Thoracic aorta (tissue), 2 donors: ENCODE results near the gene DDR2. TPM values are rescaled to one million over a fixed set of nuclear protein-coding genes. Genes with fewer than 3 reads are reported as not detected.

Experiments used
- ATAC-seq: fragments of 150-250 bp; one replicate; pipeline ENCODE4 v1.8.0; 2017; ENCODE audit warnings: low read depth; ENCODE audit not compliant: insufficient number of reproducible peaks, low FRiP score
- DNase-seq: peaks from one replicate; pipeline ENCODE4 v3.0.0-alpha.2; 2020; ENCODE audit warnings: low spot score
- H3K27ac ChIP-seq, 2 donors: fragments of 200-600 bp; sonication (generic); 1 replicate in 1 of 2; 2 replicates in 1 of 2; pipeline ENCODE4 v1.5.1; 2016; ENCODE audit warnings: mild to moderate bottlenecking in 2 of 2, moderate library complexity in 2 of 2
- H3K27me3 ChIP-seq: fragments of 200-600 bp; sonication (generic); replicated peaks from 2 replicates; pipeline ENCODE4 v1.6.0; 2016; ENCODE audit warnings: mild to moderate bottlenecking; ENCODE audit not compliant: insufficient read depth
- H3K36me3 ChIP-seq: fragments of 200-600 bp; sonication (generic); one replicate; pipeline ENCODE4 v1.5.1; 2016
- H3K4me1 ChIP-seq, 2 donors: fragments of 200-600 bp; sonication (generic); 1 replicate in 1 of 2; 2 replicates in 1 of 2; pipeline versions ENCODE4 v1.5.1 to v1.6.0; 2016; ENCODE audit warnings: low read depth in 2 of 2, mild to moderate bottlenecking in 1 of 2; ENCODE audit not compliant: control insufficient read depth in 1 of 2
- H3K4me3 ChIP-seq: fragments of 200-600 bp; sonication (generic); 2 replicates; pipeline ENCODE4 v1.5.1; 2016; ENCODE audit warnings: mild to moderate bottlenecking
- H3K9me3 ChIP-seq: fragments of 200-600 bp; sonication (generic); 2 replicates; pipeline ENCODE4 v1.5.1; 2016
- CTCF ChIP-seq: fragments of 200-600 bp; sonication (generic); IDR thresholded peaks from one replicate; pipeline ENCODE4 v1.5.1; 2019; ENCODE audit warnings: antibody characterized with exemption
- total RNA-seq, 2 donors: library from RNA; depleted of rRNA; stranded (reverse); fragments of >200 nt; gene quantifications; one replicate each; pipeline versions ENCODE4 v1.1.0 to v1.2.3, GENCODE V29; 2016

The DDR2 gene
- total RNA-seq, 2 donors from 2014 or later, result 133 to 144 TPM

GRCh38 chr1:162710780-162711465 lies 78.7 kb downstream of the DDR2 start:
- DNase-seq (no peak), ATAC-seq (no peak)
- no peaks in the 10 kb centered on the region for H3K27me3 ChIP-seq
- peaks cover 8 to 47% of the 10 kb centered on the region in 2 donors for H3K4me1 ChIP-seq
- no peak overlapping the region for H3K4me3 ChIP-seq
- no peak for TF ChIP-seq CTCF
- no peak overlapping the region for H3K27ac ChIP-seq
- no peaks in the 10 kb centered on the region for H3K9me3 ChIP-seq
- no peaks in the 10 kb centered on the region for H3K36me3 ChIP-seq

DNA sequence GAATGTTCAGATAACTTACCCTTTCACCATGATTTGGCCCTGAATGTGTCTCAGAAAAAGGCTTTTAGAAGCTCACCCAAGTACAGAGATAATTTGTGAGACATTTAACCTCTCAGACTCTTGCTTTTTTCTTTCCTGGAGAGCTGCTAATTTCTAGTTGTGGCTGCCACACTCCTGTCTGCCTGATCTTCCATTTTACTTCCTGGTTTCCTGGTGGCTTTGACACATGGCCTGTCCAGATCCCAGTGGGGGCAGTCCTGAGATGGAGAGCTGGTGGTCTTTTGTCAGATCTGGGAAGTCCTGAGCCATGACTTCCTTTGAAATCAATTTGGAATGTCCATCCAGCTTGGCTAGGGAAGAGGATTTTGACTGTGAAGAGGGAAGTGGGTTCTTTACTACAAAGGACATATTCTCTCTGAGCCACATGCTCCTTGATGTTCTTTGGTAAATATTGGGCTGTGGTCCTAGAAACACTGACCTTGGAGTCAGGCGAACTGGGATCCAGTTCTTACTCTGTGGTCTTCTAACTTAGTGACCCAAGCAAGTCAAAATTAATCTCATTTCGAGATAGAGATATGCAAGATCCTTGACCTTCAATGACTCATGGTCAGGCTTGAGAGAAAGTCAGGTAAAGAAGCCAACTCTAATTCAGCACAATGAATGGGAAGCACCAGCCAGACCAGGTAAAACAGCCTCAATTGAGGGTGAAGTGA lies 80.2 kb downstream of the DDR2 start:
- no peak for DNase-seq
- Histone ChIP-seq H3K4me1 (peaks cover 8 to 49% of the 10 kb centered on the region in 2 donors), H3K4me3 (no peak overlapping the region), H3K9me3 (no peaks in the 10 kb centered on the region), H3K27ac (no peak overlapping the region), H3K36me3 (no peaks in the 10 kb centered on the region), H3K27me3 (no peaks in the 10 kb centered on the region)
- TF ChIP-seq CTCF, result no peak
- ATAC-seq, result no peak

- no peak overlapping the region for H3K27ac ChIP-seq
- no peak for TF ChIP-seq CTCF
- ATAC-seq (no peak), DNase-seq (no peak)
- H3K9me3 ChIP-seq, result no peaks in the 10 kb centered on the region
- no peaks in the 10 kb centered on the region for H3K36me3 ChIP-seq
- H3K4me1 ChIP-seq, result peaks cover 3 to 29% of the 10 kb centered on the region in 2 donors
- H3K27me3 ChIP-seq, result no peaks in the 10 kb centered on the region
- H3K4me3 ChIP-seq, result no peak overlapping the region
These were observed 83.9 kb downstream of the DDR2 start for GRCh38 chr1:162716123-162716522.

GRCh38 chr1:162716552-162716951 lies 84.3 kb downstream of the DDR2 start:
- no peaks in the 10 kb centered on the region for H3K36me3 ChIP-seq
- no peaks in the 10 kb centered on the region for H3K9me3 ChIP-seq
- DNase-seq (no peak), ATAC-seq (no peak)
- no peak overlapping the region for H3K4me3 ChIP-seq
- H3K27me3 ChIP-seq, result no peaks in the 10 kb centered on the region
- H3K27ac ChIP-seq, result no peak overlapping the region
- TF ChIP-seq CTCF, result no peak
- H3K4me1 ChIP-seq, result peaks cover 5 to 30% of the 10 kb centered on the region in 2 donors

GRCh38 chr1:162717548-162718184 lies 85.4 kb downstream of the DDR2 start:
- H3K9me3 ChIP-seq, result no peaks in the 10 kb centered on the region
- no peak for ATAC-seq
- TF ChIP-seq CTCF, result no peak
- H3K27me3 ChIP-seq, result no peaks in the 10 kb centered on the region
- DNase-seq, result no peak
- no peak overlapping the region for H3K27ac ChIP-seq
- no peak overlapping the region for H3K4me3 ChIP-seq
- no peaks in the 10 kb centered on the region for H3K36me3 ChIP-seq
- peaks cover 5 to 30% of the 10 kb centered on the region in 2 donors for H3K4me1 ChIP-seq
